Measurements from ENCODE around the gene CACNG1.

The CACNG1 gene

DNA sequence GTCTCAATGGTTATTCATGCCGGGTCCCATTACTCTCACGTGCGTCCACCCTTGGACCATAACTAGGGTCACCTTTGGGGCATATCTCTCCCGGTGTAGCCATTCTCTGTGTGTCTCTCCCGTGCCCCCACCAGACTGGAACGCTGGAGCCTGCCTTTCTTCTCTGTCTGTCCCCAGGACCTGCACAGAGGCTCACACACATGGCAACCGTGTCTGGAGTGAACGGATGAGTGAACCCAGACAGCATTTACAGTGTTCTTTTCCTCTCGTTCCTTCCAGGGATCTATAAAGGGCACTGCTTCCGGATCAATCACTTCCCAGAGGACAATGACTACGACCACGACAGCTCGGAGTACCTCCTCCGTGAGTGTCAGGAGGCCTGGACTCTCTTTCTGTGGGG lies 26.4 kb upstream of the CACNG1 start:
- TF ChIP-seq, protein P1, sequence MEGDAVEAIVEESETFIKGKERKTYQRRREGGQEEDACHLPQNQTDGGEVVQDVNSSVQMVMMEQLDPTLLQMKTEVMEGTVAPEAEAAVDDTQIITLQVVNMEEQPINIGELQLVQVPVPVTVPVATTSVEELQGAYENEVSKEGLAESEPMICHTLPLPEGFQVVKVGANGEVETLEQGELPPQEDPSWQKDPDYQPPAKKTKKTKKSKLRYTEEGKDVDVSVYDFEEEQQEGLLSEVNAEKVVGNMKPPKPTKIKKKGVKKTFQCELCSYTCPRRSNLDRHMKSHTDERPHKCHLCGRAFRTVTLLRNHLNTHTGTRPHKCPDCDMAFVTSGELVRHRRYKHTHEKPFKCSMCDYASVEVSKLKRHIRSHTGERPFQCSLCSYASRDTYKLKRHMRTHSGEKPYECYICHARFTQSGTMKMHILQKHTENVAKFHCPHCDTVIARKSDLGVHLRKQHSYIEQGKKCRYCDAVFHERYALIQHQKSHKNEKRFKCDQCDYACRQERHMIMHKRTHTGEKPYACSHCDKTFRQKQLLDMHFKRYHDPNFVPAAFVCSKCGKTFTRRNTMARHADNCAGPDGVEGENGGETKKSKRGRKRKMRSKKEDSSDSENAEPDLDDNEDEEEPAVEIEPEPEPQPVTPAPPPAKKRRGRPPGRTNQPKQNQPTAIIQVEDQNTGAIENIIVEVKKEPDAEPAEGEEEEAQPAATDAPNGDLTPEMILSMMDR (IDR thresholded peaks at IDR 0.05; ENCODE audit: low read depth, low read length), result no peak
- no peak for DNase-seq (ENCODE audit: low read depth in 2 of 2)
- no peak overlapping the region for H3K4me3 ChIP-seq (replicated peaks in 1 of 2; ENCODE audit: low read depth in 2 of 2, low read length in 2 of 2)

DNA sequence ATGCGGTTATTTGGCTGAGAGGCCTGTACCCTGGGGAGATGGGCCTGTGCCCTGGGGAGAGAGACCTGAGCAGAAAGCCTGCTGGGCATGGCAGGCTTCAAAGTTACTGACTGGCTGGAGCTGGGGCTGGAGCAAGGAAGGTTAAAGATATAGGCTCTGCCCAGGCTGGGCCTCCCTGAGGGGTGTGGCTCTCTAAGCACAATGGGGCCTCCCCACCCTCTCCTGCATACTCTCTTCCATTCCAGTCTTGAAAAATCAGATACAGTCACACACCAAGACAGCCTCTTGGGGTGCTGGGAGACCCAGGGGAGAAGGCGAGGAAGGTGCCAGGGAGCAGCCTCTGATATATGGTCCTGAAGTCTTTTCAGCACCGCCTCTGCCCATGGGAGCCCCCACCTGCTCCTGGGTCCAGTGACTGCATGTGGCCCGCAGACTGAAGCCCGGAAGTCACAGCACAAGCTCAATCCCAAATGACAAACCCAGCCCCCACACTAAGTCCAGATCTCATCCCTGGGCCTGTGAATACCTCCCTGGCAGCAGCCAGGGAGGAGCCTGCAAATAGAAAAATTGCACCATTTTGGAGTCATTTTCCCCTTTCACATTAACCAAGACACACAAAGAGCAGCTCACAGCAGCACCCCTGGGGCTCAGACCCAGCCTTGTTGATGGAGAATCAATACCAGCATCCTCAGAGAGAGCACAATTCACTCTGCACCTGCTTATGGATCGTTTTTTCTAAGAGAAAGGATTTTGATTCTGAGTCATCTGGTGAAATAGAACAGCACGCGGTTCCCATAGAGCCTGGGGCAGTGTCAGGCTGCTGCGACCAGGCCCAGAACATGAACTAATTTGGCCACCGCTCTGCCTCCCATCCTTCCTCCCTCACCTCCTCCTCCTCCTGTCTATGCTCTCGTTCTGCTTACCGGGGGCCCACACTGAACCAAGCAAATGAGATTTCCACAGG lies 25.6 kb upstream of the CACNG1 start:
- TF ChIP-seq, protein P1 (IDR thresholded peaks at IDR 0.05; ENCODE audit: low read depth, low read length), result no peak
- no peak overlapping the region for H3K4me3 ChIP-seq (replicated peaks in 1 of 2; ENCODE audit: low read depth in 2 of 2, low read length in 2 of 2)
- DNase-seq (ENCODE audit: low read depth in 2 of 2), result no peak

DNA sequence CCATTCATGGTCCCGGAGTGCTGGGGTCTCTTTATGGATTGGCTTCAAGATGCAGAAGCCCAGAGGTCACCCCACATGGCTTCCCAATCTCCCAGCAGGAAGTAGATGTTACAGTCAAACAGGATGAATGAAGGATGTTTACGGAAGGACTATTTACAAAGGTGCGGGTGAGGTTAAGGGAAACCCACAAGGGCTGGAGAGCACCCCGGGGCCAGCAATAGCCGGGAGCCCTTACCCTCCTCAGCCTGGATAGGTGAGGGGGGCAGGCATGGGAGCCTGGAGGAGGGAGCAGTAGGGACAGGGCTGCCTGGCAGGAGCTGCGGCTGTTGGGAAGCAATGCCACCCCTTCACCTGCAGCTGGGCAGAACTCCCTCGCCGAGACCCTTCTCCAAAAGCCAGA lies 24.5 kb upstream of the CACNG1 start:
- TF ChIP-seq, protein P1 (IDR thresholded peaks at IDR 0.05; ENCODE audit: low read depth, low read length), result no peak

DNA sequence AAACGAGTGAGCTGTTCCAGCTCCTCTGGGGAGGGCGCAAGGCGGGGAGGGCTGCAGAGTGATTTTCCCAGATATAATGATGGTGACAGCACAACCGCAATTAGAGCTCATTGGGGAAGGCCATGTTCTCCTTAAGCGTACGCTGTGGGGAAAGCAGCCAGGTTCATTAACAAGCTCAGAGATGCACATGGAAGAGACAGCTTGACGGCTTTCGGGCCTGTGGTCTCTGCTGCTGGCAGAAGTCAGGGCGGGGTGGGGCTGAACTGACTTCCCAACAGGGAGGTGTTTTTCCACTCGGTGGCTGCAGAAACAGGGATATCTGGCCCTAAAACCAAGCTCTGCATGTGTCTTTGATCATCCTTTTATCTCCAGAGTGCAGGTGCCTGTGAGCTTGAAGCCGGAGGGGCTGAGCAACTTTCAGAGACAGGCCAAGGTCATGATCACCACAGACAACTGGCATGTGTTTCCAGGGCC lies 24.0 kb upstream of the CACNG1 start:
- H3K4me3 ChIP-seq (replicated peaks in 1 of 2; ENCODE audit: low read depth in 2 of 2, low read length in 2 of 2), result no peak overlapping the region
- TF ChIP-seq, protein P1 (IDR thresholded peaks at IDR 0.05; ENCODE audit: low read depth, low read length), result no peak
- no peak for DNase-seq (ENCODE audit: low read depth in 2 of 2)

More for the DNA sequence above, 24.5 kb upstream of the CACNG1 start:
- DNase-seq (ENCODE audit: low read depth in 2 of 2), result no peak
- no peak overlapping the region for H3K4me3 ChIP-seq (replicated peaks in 1 of 2; ENCODE audit: low read depth in 2 of 2, low read length in 2 of 2)

DNA sequence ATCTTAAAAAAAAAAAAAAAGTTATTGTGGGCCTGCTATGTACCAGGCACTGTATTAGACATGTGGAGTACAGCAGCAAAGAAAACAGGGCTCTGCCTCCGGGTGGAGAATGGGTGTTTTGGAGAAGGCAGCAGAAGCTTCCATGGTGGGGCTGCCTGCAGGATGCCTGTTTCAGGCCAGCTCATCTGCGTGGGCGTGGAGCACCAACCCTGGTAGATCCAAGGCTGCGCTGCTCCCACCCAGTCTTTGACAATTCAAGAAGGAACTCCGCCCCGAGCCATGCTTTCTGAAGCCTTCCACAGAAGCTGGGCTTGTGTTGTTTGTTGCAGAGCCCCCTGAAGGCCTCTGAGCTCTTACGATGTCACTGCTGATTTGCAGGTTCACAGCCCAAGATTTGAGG lies 23.2 kb upstream of the CACNG1 start:
- DNase-seq (ENCODE audit: low read depth in 2 of 2), result no peak
- TF ChIP-seq, protein P1 (IDR thresholded peaks at IDR 0.05; ENCODE audit: low read depth, low read length), result no peak
- H3K4me3 ChIP-seq (replicated peaks in 1 of 2; ENCODE audit: low read depth in 2 of 2, low read length in 2 of 2), result no peak overlapping the region

DNA sequence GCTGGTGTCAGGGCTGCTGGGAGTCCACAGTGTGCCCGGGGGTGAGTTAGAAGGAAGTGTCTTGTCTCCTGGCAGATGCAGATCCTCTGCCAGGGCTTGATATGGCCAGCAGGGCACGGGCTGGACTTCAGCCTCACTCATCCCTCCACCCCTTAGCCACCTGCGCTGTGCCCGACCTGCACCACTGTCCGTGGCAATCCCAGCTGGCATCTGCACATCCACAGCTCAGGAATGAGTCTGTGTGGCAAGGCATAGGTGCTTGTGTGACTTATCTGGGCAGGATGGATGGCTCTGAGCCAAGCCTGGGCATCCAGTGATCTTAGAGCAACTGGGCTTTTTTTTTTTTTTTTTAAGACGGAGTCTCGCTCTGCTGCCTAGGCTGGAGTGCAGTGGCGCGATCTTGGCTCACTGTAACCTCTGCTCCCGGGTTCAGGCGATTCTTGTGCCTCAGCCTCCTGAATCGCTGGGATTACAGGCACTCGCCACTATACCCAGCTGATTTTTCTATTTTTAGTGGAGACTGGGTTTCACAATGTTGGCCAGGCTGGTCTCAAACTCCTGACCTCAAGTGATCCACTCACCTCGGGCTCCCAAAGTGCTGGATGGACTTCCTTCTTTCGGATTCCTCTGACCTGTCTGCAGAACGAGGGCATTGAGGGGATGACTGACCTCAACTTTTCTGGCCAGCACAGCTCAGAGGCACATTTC lies 22.5 kb upstream of the CACNG1 start:
- no peak overlapping the region for H3K4me3 ChIP-seq (replicated peaks in 1 of 2; ENCODE audit: low read depth in 2 of 2, low read length in 2 of 2)
- TF ChIP-seq, protein P1 (IDR thresholded peaks at IDR 0.05; ENCODE audit: low read depth, low read length), result no peak
- DNase-seq (ENCODE audit: low read depth in 2 of 2), result no peak

Data from cardiac fibroblast (primary cell).